Memory B cell (primary cell): Measurements from ENCODE around the gene PDP2.

Source experiments
- ATAC-seq: fragments of 150-1000 bp; cut with Tn5 transposase; 2 replicates; pipeline ENCODE4 v1.10.0; 2021; ENCODE audit warnings: low read depth, mild to moderate bottlenecking, moderate library complexity
- DNase-seq, 2 donors: peaks; one replicate each; pipeline ENCODE4 v3.0.0; 2022; ENCODE audit warnings: low spot score in 2 of 2
- H3K27ac Mint-ChIP-seq: one replicate; pipeline ENCODE4 v1.8.0; 2022; ENCODE audit warnings: mild to moderate bottlenecking, moderate library complexity, mixed read lengths
- H3K27me3 Mint-ChIP-seq: one replicate; pipeline ENCODE4 v1.8.0; 2022; ENCODE audit warnings: mixed read lengths
- H3K36me3 Mint-ChIP-seq: one replicate; pipeline ENCODE4 v1.8.0; 2022; ENCODE audit warnings: mild to moderate bottlenecking, mixed read lengths
- H3K4me1 Mint-ChIP-seq: one replicate; pipeline ENCODE4 v1.8.0; 2022; ENCODE audit warnings: mixed read lengths
- H3K4me3 Mint-ChIP-seq: one replicate; pipeline ENCODE4 v1.8.0; 2022; ENCODE audit warnings: mild to moderate bottlenecking, moderate library complexity, mixed read lengths
- H3K9me3 Mint-ChIP-seq: one replicate; pipeline ENCODE4 v1.8.0; 2022; ENCODE audit warnings: mixed read lengths

PDP2 gene

DNA sequence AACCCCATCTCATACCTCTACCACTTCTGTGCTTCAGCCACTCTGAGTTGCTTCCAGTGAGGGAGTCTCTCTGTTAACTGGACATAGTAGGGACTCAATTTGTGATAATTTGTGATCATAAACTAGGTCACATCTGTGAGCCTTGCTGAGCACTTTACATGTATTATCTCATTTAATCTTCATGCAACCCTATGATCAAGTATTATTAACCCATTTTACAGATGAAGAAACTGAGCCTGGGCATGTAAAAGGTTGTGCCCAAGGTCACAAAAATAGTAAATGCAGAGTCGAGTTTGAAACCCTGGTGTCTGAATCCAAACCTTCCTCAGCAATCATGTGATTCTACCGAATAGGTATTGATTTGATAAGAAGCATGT is 18.6 kb downstream of the PDP2 start:
- Mint-ChIP-seq H3K27ac (no peak overlapping the region), H3K4me1 (peaks cover 5% of the 10 kb centered on the region), H3K27me3 (peaks cover 2% of the 10 kb centered on the region)

GRCh38 chr16:66899310-66899944 is 19.1 kb downstream of the PDP2 start:
- H3K4me3 Mint-ChIP-seq, result no peak overlapping the region
- no peaks in the 10 kb centered on the region for H3K36me3 Mint-ChIP-seq
- peaks cover 2% of the 10 kb centered on the region for H3K27me3 Mint-ChIP-seq
- DNase-seq, result no peak
- peaks cover 5% of the 10 kb centered on the region for H3K4me1 Mint-ChIP-seq
- H3K27ac Mint-ChIP-seq, result no peak overlapping the region
- ATAC-seq, result no peak
- no peaks in the 10 kb centered on the region for H3K9me3 Mint-ChIP-seq

More for the DNA sequence above, 18.6 kb downstream of the PDP2 start:
- Mint-ChIP-seq H3K36me3 (no peaks in the 10 kb centered on the region), H3K9me3 (no peaks in the 10 kb centered on the region), H3K4me3 (no peak overlapping the region)
- ATAC-seq (no peak), DNase-seq (no peak)

DNA sequence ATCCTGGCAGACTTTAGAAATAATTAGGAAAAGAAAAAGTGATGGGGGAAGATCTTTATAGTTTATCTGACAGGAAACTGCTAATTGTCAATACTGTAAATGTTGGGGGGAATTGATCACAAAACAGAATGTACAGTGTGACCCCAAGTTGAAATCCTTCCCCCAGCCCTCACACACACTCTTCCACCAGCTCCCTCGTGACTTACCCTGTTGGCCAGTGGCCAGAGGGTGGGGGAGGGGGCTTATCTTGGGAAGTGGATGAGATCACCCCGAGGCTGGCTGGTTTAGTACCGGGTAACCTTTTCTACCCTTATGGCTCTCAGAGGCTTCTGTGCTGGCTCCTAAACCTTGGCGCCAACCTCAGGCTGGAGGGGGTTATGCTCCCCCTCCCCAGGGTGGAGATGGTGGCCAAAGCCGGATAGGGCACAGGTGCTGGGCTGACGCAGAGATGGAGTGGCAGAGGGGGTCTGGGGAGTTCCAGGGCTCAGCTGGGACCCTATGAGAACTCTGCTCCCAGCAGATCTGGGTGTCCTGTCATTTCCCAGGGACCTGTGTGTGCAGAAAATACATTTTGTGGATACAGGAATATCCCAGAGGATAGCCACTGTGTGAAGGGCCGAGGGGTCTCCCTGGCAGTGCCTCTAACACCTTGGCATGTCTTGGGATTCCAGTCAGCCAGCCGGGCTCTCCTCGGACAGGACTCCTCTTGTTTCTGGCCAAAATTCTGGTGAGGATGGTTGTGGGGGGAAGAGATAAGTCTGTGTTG is 19.8 kb downstream of the PDP2 start:
- no peak overlapping the region for H3K27ac Mint-ChIP-seq
- H3K36me3 Mint-ChIP-seq, result no peaks in the 10 kb centered on the region
- no peaks in the 10 kb centered on the region for H3K9me3 Mint-ChIP-seq
- DNase-seq (no peak), ATAC-seq (no peak)
- peaks cover 2% of the 10 kb centered on the region for H3K27me3 Mint-ChIP-seq
- H3K4me3 Mint-ChIP-seq, result no peak overlapping the region
- peaks cover 5% of the 10 kb centered on the region for H3K4me1 Mint-ChIP-seq

DNA sequence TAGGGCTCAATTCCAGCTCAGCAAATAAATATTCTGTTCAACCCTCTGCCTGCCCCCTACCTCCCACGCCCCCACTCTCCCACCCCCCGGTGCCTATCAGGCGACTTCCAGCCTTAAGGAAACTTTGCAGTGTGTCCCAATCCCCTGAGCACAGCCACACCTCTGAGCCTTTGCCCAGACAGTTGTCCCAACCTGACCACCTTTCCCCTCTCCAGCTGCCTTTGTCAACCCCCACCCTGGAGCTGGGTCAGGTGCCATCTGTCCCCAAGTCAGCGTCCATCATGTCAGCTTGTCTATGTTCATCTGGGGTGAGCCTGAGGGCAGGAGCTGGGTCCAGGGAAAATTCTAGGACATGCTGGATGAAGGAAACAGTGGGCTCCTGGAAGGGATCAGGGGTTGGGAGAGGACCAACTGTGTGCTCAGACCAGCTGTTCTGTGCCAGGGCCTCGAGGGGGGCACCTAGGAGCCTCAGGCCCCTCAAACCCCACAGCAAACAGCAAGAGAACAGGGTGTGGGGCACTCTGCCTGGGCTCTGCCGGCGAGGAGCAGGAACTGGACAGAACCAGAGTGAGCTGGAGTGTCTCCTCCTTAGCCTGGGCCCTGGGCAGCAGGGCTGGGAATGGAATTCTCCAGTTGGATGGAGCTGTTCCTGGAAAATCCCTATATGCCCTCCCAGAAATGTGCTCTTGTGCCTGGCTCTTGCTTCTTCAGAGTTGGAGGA is 20.6 kb downstream of the PDP2 start:
- Mint-ChIP-seq H3K27me3 (peaks cover 2% of the 10 kb centered on the region), H3K27ac (no peak overlapping the region), H3K9me3 (no peaks in the 10 kb centered on the region), H3K4me3 (no peak overlapping the region), H3K36me3 (no peaks in the 10 kb centered on the region), H3K4me1 (peaks cover 2% of the 10 kb centered on the region)
- ATAC-seq, result no peak
- DNase-seq, result no peak

DNA sequence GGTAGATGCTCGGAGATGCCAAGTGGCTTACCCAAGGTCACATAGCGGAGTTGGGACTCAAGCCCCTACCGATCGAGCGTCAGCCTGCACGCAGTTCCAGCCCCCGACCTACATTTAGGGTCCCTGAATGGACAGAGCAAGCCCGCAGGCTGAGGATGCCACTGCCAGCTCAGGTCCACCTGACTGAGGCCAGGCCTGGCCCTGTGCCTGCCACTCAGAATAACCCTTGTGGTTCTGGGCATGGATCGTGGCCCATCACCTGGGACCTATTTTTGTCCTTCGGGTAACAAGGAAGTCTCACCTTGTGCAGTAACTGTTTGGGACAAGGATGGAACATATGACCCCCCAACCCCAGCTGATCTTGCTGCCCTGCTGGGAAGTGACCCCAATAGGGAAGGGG is 21.3 kb downstream of the PDP2 start:
- no peak overlapping the region for H3K27ac Mint-ChIP-seq
- peaks cover 2% of the 10 kb centered on the region for H3K27me3 Mint-ChIP-seq
- no peaks in the 10 kb centered on the region for H3K36me3 Mint-ChIP-seq
- DNase-seq (no peak), ATAC-seq (no peak)
- H3K9me3 Mint-ChIP-seq, result no peaks in the 10 kb centered on the region
- no peaks in the 10 kb centered on the region for H3K4me1 Mint-ChIP-seq
- H3K4me3 Mint-ChIP-seq, result no peak overlapping the region

DNA sequence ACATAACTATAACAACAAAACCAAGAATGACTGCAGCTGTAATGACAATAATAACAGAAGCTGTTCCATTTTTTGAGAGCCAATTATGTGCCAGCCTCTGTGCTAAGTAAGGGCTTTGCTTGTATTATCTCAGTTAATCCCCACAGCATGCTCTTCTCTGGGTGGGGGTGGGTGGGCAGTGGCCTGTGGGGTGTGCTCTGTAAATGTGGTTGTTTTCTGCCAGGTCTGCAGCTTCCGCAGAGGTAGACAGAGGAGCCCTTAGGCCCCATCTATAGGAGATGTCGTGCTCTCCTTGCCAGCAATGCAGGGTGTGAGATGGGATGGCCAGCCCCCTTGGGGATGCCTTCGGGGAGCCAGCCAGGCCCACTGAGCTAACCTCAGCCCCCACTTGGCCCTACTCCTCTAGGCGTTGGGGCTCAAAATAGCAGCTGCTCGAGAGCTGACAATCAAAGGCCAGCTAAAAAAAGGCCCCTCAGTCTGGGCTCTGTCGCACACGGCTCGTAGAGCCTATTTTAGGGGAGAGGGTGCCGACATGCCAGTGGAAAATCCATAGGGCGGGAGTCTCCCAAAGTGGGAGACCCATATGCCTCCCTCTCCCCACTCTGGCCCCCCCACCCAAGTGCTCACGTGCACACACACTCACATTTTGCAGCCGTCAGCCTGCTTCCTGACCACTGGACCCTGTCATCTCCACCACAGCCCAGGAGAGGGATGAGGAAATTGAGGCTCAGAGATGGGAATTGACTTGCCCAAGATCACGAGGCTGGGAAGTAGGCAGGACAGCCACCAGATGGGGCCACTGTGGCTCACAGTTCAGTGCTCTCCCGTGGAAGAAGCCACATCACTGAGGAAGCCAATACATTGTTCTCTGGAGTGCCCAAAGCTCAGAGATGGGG is 22.6 kb downstream of the PDP2 start:
- H3K4me1 Mint-ChIP-seq, result no peaks in the 10 kb centered on the region
- no peak for DNase-seq

DNA sequence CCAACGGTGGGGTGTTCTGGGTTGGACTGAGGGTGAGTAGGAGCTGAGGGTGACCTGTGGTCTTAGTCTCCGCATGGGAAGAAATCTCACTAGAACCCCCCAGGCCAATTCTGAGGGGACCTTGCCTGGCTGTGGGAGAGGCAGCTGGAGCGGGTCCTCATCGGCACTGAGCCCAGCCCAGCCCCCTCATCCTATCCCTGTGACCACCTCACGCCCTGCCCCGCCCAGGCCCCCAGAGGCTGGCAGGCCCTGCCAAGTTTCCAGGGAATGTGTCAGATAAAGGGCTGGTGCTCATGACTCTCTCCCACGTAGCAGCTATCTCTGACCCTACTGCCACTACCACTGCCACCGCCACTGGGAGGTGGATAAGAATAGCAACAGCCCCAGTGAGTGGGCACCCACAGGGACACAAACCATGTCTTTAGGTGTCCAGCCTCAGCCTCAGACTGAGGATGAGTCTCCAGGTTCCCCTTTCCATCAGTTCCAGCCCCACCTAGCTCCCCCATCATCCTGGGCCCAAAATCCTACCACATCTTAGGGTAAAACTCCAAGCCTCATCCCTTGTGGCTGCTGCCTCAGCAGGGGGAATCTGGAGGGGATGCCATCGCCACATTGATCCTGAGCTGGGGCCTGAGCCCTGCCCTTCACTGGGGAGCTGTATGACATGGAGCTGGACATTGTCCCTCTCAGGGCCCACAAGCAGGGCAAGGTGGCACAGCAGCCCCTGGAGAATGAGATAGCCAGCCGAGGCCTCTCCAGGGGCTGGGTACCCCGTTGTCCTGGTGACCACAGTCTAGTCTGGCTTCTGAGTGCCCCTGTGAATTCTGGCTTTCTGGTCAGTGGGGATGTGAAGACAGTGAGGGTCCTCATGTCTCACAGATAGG is 23.5 kb downstream of the PDP2 start:
- ATAC-seq (no peak), DNase-seq (no peak)
- Mint-ChIP-seq H3K36me3 (no peaks in the 10 kb centered on the region), H3K4me3 (no peak overlapping the region), H3K27me3 (peaks cover 2% of the 10 kb centered on the region), H3K27ac (no peak overlapping the region), H3K9me3 (no peaks in the 10 kb centered on the region), H3K4me1 (no peaks in the 10 kb centered on the region)

More for the DNA sequence above, 22.6 kb downstream of the PDP2 start:
- Mint-ChIP-seq H3K27ac (no peak overlapping the region), H3K4me3 (no peak overlapping the region), H3K27me3 (peaks cover 2% of the 10 kb centered on the region), H3K36me3 (no peaks in the 10 kb centered on the region), H3K9me3 (no peaks in the 10 kb centered on the region)
- ATAC-seq, result no peak

- no peak for DNase-seq
- H3K9me3 Mint-ChIP-seq, result no peaks in the 10 kb centered on the region
- no peaks in the 10 kb centered on the region for H3K36me3 Mint-ChIP-seq
- no peak overlapping the region for H3K4me3 Mint-ChIP-seq
- H3K4me1 Mint-ChIP-seq, result no peaks in the 10 kb centered on the region
- ATAC-seq, result no peak
- peaks cover 2% of the 10 kb centered on the region for H3K27me3 Mint-ChIP-seq
- no peak overlapping the region for H3K27ac Mint-ChIP-seq
These were observed 24.1 kb downstream of the PDP2 start for GRCh38 chr16:66904428-66904845.

DNA sequence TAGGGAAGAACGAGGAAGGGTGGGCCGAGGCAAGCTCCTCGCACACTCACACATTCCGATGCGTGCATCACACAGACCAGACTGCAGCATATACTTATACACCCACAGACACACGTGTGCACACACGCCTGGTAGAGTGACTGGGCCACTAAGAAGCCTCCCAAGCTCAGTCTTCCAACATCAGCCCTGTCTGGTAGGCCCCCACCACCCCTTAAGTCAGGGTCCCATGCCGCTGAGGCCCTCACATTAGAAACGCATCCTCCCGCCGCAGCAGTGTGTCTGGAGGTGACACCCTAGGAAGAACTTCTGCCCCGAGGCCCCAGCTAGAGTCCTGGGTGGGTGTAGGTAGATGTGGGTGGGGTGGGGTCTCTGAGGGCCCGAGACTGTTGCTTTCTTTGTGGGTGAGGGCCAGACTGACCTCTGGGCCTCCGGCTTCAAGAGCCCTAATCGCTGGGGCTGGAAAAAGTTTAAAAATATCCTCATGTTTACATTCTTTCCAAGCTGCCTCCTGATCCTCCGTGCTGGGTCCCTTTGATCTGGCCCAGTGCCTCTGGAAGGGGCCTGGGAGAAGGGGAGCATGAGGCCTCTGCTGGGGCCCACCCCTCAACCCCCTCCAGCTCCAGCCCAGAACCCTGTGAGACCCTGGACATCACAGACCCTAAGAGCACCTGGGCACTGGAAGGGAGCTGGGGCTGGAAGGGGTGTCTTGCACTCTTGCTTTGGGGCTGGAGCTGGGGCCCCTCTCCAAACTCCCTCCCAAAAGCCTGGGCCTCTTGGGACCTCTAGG is 24.7 kb downstream of the PDP2 start:
- no peak overlapping the region for H3K4me3 Mint-ChIP-seq
- DNase-seq (no peak), ATAC-seq (no peak)
- no peaks in the 10 kb centered on the region for H3K9me3 Mint-ChIP-seq
- H3K27ac Mint-ChIP-seq, result no peak overlapping the region
- H3K36me3 Mint-ChIP-seq, result no peaks in the 10 kb centered on the region
- peaks cover 6% of the 10 kb centered on the region for H3K27me3 Mint-ChIP-seq
- no peaks in the 10 kb centered on the region for H3K4me1 Mint-ChIP-seq

DNA sequence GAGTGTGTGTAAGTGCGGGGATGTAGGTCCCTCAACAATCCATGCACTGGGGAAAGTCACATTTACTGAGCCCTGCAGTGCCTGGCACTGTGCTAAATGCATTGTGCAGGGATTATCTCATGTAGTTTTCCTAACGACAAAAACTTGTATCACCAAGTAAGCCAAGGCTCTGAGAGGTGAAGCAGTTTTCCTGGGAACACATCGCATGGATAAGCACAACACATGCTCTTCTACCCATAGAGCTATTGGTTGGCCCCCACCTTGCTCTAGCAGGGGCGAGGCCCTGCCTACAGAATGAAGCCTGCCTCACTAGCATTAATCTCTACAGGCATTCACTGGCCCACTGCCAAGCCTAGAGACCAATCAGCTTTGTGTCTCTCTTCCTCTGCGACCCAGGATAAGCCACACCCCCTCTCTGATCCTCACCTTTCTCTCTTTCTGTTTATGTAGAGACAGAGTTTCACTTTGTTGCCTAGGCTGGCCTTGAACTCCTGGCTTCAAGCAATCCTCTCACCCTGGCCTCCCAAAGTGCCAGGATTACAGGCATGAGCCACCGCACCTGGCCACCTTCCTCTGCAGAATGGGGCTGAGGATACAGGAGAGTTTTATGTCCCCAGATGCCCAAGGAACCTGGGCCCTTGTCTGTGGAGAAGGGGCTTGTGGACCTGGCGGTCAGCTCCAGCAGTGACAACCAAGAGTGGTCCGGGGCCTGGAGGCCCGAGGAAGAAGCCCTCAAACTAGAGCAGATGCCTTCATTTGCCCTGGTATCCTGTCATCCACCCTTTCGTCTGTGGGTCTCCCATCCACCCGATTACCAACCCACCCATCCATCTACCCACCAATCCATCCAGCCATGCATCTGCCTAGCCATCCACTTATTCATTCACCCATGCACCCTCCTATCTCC is 25.6 kb downstream of the PDP2 start:
- Mint-ChIP-seq H3K9me3 (no peaks in the 10 kb centered on the region), H3K36me3 (no peaks in the 10 kb centered on the region), H3K4me1 (no peaks in the 10 kb centered on the region), H3K27me3 (peaks cover 8% of the 10 kb centered on the region), H3K4me3 (no peak overlapping the region), H3K27ac (no peak overlapping the region)
- DNase-seq (no peak), ATAC-seq (no peak)

DNA sequence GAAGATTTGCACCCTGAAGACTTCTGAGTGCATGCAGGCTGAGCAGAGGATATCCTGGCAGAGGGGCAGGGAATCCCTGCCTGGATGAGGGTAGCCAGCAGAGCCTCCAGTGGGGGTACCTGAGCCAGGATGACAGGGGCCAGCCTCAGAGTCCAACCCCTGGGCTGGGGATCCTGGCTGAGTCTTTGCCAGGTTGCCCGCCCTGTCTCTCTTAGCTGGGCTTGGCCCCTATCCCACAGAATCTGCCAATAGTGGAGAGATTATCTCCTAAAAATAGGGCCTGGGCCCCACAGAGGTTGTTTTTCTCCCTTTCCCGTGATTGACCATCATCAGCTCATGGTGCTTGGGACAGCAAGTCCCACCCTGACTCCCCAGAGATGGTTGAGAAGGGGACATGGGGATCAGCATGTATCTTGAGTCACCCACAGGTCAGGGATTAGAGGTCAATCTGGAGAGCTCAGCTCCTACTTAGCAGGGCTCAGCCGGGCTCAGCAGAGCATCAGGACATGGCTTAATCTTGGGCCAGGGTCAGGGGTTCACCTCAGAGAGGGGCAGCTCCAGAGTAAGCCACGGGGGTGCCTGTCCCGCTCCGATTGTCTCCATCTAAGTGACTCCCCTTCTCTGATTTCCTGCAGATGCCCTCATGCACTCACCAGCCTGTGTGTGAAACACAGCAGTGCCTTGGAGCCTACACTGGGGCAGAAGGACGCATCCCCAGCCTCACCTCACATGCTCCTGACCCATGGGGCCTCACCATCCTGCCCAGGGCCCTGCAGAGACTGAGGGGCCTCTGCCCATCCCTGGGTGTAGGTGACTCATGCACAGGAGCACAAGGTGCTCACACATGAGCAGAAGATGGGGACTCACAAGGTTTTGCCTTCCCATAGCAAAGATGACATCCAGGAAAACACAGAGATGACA is 26.9 kb downstream of the PDP2 start:
- no peak overlapping the region for H3K4me3 Mint-ChIP-seq
- H3K4me1 Mint-ChIP-seq, result no peaks in the 10 kb centered on the region
- H3K9me3 Mint-ChIP-seq, result no peaks in the 10 kb centered on the region
- H3K36me3 Mint-ChIP-seq, result no peaks in the 10 kb centered on the region
- DNase-seq (no peak), ATAC-seq (no peak)
- H3K27me3 Mint-ChIP-seq, result peaks cover 10% of the 10 kb centered on the region
- no peak overlapping the region for H3K27ac Mint-ChIP-seq
